NOMO-1 (cell line): ENCODE results near the gene MTA1.
A peak's percentile ranks its signal among the peaks of the same experiment; 100 is the strongest.

ENCODE experiments used
- DNase-seq, 2 experiments: peaks; one replicate each; lab custom pipeline; 2025; ENCODE audit not compliant: unreplicated experiment in 2 of 2; lab: John Stamatoyannopoulos, UW

MTA1 gene

DNA sequence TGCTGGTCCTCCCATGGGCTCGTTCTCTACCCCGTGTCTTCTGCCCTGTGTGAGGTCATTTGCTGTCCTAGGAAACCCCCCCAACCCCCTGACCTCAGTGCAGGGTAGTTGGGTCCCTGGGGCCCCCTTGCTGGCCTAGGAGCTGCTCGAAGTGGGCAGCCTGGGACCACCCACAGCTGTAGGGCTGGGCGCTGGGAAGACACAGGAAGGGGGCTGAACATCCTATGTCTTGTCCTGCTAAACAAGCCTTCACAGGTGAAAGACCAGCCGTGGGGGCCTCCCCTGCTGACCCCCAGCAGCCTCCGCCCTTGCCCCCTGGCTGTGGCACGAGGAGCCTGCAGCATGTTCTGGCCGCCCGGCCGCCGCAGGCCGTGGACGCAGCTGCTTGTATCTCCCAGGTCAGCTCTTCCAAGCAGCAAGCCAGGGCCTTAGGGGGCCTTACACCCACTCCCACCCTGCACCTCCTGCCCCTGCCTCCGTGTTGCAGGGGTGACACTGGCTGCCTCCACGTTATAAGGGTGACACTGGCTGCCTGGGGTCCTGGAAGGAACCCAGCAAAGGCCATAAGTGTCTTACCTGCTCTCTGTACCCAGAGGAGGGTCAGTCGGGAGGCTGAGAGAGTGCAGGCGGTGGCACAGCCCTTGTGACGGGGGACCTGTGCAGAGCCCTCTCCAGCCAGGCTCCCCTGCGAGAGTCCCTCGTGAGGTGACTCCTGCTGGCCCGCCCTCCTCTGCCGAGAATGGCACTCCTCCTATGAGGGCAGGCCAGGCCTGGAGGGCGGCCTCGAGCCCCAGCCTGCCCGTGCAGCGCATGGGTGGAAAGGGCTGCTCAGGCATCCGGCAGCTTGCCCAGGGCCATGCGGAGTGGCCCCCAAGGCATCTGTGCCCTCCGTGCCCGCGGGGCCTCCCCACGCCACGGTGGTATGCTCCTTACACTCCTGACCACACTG, 32.8 kb upstream of the MTA1 start:
- no peak for DNase-seq

DNA sequence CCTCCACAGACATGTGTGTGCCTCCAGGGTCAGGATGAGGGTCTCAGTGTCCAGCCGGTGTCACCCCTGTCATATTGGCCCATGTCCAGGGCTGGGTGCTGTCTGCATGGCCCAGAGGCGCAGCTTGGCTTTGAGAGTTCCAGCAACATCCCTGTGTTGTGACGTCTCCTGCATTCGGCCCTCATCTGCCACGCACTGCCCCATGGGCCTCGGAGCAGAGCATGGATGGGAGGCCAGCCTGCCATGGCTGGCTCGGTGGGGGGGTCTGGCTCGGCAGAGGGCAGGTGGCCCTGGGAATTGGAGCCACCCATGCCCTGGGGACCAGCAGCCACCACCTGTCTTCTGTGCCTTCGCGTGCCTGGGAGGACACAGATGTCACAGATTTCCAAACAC, 32.1 kb upstream of the MTA1 start:
- DNase-seq, result no peak

- DNase-seq, result peak; percentile 47 to 63
These were observed 31.3 kb upstream of the MTA1 start for GRCh38 chr14:105388110-105388951.

DNA sequence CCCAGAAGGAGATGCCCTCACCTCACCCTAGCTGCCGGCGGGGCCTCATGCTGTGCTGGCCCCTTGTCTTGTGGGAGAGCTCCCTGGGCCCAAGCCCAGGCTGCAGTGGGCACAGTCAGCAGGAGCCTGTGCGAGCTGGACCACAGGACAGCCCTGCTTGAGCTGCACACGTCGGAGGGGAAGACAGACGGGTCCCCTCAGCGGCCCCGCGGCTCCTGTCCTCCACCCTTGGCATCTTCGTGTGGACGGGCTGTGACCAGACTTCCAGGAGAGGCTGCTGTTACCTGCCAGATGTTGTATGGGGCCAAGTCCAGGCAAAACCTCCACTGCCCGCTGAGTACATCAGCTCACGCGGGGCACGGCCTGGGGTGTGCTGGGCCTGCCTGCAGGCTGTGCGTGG, 30.7 kb upstream of the MTA1 start:
- DNase-seq, result no peak

- no peak for DNase-seq
These were observed 30.1 kb upstream of the MTA1 start for GRCh38 chr14:105389534-105389933.

DNA sequence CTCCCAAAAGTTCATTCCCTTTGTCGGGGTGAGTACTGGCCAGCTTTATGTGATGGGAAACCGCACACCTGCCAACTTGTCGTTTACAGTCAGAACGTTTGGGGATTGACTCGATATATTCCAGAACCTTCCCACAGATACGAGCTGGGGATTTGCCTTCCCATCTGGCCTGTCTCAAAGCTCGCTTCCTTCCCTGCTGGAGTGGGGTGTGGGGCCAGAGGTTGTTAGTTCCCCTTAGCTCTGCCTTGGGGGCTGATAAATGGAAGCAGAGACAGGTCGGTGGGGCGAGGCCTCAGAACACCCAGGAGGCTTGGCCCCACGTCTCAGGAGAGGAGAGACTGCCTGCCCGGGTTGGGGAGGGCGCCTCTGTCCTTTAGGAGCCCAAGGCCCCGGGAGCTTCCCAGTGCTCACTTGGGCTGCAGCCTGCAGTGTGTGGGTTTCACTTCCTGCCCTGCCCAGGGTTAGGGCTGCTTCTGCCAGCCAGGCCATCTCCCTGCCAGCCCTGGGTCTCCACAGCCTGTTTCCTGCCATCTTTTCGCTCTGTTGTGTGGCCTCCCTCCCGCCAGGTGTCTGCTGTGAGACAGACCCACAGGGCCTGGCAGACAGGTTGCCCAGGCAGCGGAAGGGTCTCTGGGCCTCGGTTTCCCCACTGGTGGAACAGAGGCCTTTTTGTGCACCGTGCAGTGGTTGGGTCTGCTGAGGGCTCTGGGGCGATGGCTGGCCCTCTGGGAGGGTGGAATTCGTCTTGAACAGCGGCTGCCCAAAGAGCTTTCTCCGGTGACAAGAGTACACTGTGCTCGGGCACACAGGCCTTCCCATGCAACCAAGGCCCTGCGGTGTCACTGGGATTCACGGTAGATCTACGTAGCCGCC, 29.4 kb upstream of the MTA1 start:
- DNase-seq, result peak; percentile 47 to 71

- DNase-seq, result no peak
These were observed 28.7 kb upstream of the MTA1 start for GRCh38 chr14:105390849-105391500.

DNA sequence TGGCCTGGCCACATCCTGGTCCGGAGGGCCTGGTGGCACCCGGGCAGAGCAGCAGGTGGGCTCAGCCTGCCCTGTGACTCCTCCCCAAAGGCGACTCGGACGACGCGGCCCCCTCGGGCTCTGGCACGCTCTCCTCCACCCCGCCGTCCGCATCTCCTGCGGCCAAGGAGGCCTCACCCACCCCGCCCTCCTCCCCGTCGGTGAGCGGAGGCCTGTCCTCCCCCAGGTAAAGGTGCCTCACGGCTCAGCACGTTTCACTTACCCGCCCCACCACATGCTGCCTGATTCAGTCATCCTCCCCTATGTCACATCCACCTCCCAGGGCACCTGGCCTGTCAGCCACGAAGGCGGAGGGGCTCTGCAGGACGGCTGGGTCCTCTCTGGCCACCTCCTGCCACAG, 28.1 kb upstream of the MTA1 start:
- no peak for DNase-seq

DNA sequence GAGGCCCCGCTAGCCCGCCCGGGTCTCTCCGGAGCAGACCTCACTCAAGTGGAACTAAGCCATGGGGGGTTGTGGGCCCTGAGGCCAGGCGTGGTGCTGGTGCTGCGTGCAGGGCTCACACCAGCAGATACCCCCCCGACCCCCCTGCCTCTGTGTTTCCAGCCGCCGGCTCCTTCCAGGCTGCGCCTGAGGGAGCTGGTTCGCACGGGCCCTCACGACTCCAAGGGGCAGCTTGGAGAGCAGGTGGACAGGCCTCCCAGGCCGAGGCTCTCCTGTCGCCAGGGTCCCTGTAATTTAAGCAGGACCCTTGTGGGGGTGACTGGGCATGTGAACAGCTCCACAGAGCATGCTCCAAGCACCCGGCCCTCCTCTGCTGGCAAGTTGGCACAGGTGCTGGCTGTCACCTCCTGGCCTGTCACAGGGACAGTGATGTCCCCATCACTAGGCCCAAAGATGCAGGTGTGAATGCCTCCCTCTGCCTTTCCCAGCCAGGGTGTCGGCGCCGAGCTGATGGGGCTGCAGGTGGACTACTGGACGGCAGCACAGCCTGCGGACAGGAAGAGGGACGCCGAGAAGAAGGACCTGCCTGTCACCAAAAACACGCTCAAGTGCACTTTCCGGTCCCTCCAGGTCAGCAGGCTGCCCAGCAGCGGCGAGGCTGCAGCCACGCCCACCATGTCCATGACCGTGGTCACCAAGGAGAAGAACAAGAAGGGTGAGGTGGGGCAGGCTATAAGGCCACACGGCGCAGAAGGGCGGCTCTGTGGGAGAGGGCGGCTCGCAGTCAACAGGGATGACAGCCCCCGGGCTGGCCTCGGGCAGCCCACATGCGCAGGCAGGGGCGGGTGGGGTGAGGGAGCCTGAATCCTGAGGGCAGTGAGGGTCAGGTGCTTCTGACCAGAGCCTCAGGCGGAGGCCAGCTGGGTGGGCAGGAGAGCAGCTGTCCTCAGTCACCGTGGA, 27.2 kb upstream of the MTA1 start:
- DNase-seq, result no peak

- DNase-seq, result no peak
These were observed 26.5 kb upstream of the MTA1 start for GRCh38 chr14:105393151-105393550.

GRCh38 chr14:105394714-105395537, 24.7 kb upstream of the MTA1 start:
- DNase-seq, result no peak

- DNase-seq, result no peak
These were observed 24.1 kb upstream of the MTA1 start for GRCh38 chr14:105395538-105395854.

GRCh38 chr14:105397350-105397931, 22.2 kb upstream of the MTA1 start:
- DNase-seq, result no peak

DNA sequence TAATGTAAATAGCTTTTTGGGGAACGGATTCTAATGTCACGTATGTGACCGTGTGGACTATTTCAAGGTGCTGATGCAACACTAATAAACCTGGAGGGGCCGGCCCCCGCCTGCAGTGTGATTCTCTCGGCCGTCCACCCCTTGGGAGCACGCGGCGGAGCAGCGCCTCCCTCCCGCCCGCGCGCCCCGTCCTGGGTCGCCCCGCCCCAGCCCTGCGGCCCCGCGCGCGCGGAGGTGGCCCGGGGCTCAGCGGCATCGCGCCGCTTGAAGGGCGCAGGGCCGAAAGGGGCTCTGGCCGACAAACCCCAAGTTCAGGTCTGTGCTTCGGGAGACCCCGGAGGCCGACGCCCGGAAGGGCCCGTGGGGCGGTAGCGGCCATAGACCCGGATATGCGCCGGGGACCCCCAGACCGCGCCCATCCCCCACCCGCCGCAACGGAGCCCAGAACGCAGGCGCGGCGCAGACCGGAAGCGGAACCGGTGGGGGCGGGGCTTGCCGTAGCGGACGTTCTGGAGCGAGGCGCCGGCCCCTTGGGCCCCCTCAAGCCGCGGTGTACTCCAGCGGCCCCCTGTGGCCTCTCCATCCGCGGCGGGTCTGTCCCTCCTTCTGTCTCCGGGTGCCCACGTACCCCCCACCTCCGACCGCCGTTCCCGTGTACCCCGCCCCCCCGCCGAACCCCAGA, 21.4 kb upstream of the MTA1 start, which contains the start of gene TEX22:
TEX22 (plus strand) TSS at position 495 of the 682 bp plus-strand sequence. CDS start 803 bp downstream, outside the sequence.
- peak; percentile 76 to 92 for DNase-seq

GRCh38 chr14:105398726-105399465, 20.7 kb upstream of the MTA1 start:
- DNase-seq, result peak; percentile 57 to 69

GRCh38 chr14:105399466-105399775, 20.2 kb upstream of the MTA1 start:
- no peak for DNase-seq

- DNase-seq, result no peak
These were observed 19.6 kb upstream of the MTA1 start for GRCh38 chr14:105400016-105400415.
